Activated naive CD8-positive, alpha-beta T cell treated with anti-CD3 and anti-CD28 coated beads, Interleukin-2, amount 50 U/mL, for 24 hours (primary cell): ENCODE data around the gene CCBE1.

Experiments
- ATAC-seq: fragments of 150-1000 bp; cut with Tn5 transposase; one replicate; pipeline ENCODE4 v1.10.0; 2021
- DNase-seq: peaks from one replicate; pipeline ENCODE4 v3.0.0; 2021
- H3K27ac Mint-ChIP-seq: one replicate; pipeline ENCODE4 v1.8.0; 2021; ENCODE audit warnings: mild to moderate bottlenecking, mixed read lengths
- H3K27me3 Mint-ChIP-seq: one replicate; pipeline ENCODE4 v1.8.0; 2021; ENCODE audit warnings: mixed read lengths
- H3K36me3 Mint-ChIP-seq: one replicate; pipeline ENCODE4 v1.8.0; 2021; ENCODE audit warnings: low read depth, mixed read lengths
- H3K4me1 Mint-ChIP-seq: one replicate; pipeline ENCODE4 v1.8.0; 2021; ENCODE audit warnings: mixed read lengths
- H3K4me3 Mint-ChIP-seq: one replicate; pipeline ENCODE4 v1.8.0; 2021; ENCODE audit warnings: mild to moderate bottlenecking, moderate library complexity, mixed read lengths
- H3K9me3 Mint-ChIP-seq: one replicate; pipeline ENCODE4 v1.8.0; 2021; ENCODE audit warnings: mixed read lengths

CCBE1 gene

DNA sequence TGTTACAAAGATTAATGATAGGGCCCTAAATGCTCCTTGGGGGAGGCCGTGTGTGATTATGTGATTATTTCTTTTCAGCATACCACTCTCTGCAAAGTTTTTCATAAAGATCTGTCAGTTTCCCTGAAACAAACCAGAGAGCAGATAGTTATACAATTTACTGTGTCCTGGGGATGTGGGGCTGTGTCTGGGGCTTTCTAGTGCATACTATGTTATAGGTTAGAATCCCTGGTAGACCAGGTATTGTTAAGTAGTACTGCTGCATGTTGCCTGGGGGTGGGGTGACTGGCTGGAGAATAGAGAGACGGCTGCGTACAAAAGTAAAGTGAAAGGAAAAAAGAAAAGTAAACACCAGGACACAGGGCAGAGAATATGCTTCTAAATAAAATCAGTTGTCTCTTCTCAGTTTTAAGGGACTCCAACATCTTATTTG is 3.3 kb upstream of the CCBE1 start:
- H3K36me3 Mint-ChIP-seq = no peaks in the 10 kb centered on the region
- ATAC-seq (no peak), DNase-seq (no peak)
- peaks cover 7% of the 10 kb centered on the region for H3K4me1 Mint-ChIP-seq
- H3K9me3 Mint-ChIP-seq = no peaks in the 10 kb centered on the region
- H3K27me3 Mint-ChIP-seq = peaks cover 30% of the 10 kb centered on the region
- H3K4me3 Mint-ChIP-seq = no peak overlapping the region
- no peak overlapping the region for H3K27ac Mint-ChIP-seq

GRCh38 chr18:59699750-59700534 is 2.7 kb upstream of the CCBE1 start:
- no peaks in the 10 kb centered on the region for H3K9me3 Mint-ChIP-seq
- peaks cover 7% of the 10 kb centered on the region for H3K4me1 Mint-ChIP-seq
- H3K4me3 Mint-ChIP-seq = no peak overlapping the region
- H3K27me3 Mint-ChIP-seq = peaks cover 37% of the 10 kb centered on the region
- H3K27ac Mint-ChIP-seq = no peak overlapping the region
- ATAC-seq = no peak
- no peaks in the 10 kb centered on the region for H3K36me3 Mint-ChIP-seq
- no peak for DNase-seq

DNA sequence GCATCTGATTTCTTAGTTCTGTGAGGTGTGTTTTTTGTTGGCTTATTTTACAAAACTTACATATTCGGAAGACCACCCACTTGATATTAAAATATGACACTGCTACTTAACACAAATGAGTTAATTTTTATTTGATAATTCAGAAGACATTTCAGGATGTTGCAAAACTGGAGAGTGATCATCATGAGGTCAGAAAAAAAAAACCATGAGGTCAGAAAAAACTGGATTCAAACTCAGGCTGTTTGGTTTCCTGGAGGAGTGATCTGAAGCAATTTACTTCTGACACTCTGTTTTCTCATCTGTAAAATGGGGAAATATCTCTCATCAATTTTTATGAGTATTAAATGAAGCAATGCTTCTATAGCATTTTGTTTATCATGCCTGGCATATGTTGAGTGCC is 1.8 kb upstream of the CCBE1 start:
- Mint-ChIP-seq H3K4me1 (peaks cover 7% of the 10 kb centered on the region), H3K36me3 (no peaks in the 10 kb centered on the region), H3K27me3 (peaks cover 44% of the 10 kb centered on the region), H3K4me3 (no peak overlapping the region), H3K27ac (no peak overlapping the region), H3K9me3 (no peaks in the 10 kb centered on the region)
- ATAC-seq = no peak
- no peak for DNase-seq

DNA sequence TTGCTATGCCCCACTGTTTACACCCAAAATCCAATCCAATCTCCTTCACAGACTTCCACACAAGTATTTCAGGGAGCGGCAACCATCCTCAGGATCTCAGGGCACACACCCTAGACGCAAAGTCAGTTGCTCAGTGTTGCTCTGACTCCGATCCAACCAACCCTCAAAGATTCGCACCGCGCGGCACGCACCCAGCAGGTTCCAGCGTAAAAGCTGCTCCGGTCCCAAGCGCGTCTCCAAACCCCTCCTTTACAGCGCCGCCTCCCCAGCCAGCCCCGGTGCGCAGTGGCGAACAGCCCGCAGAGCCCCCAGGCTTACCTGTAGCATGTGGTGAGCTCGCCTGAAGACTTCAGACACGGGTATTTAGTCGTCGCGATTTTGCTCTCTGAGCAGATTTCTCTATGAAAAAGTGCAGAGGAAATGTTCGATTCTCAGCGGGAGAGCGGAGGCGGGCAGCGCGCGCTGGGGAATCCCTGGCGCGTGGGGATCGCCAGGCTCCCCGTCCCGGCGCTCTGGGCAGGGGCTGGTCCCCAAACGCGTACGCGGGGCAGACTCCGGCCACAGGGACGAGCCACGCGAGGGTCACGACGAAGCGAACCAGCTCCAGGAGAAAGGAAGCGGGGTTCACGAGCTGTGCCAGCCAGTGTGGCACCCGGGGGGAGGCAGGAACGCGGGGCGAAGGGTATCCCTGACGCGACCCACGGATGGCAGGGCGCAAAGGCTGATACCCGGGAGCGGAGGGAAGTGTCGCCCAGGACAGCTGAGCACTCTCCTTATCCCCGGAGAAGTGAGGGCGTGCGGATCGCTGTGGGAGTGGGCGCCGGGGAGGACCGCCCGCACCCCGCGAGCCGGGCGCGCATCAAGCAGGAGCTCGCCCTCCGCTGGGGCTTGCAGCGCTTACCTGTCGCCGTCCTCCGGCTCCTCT is 650 bp downstream of the CCBE1 start:
- ATAC-seq (peak; percentile 16), DNase-seq (no peak)
- peaks cover 7% of the 10 kb centered on the region for H3K4me1 Mint-ChIP-seq
- no peak overlapping the region for H3K4me3 Mint-ChIP-seq
- peaks cover 48% of the 10 kb centered on the region for H3K27me3 Mint-ChIP-seq
- no peaks in the 10 kb centered on the region for H3K36me3 Mint-ChIP-seq
- H3K9me3 Mint-ChIP-seq = no peaks in the 10 kb centered on the region
- H3K27ac Mint-ChIP-seq = no peak overlapping the region

- Mint-ChIP-seq H3K27me3 (peaks cover 52% of the 10 kb centered on the region), H3K4me3 (no peak overlapping the region), H3K4me1 (peaks cover 7% of the 10 kb centered on the region), H3K9me3 (no peaks in the 10 kb centered on the region), H3K36me3 (no peaks in the 10 kb centered on the region), H3K27ac (no peak overlapping the region)
- no peak for ATAC-seq
- DNase-seq = no peak
These were observed 1.7 kb downstream of the CCBE1 start for GRCh38 chr18:59695551-59695950.

GRCh38 chr18:59694824-59695223 is 2.4 kb downstream of the CCBE1 start:
- no peak overlapping the region for H3K4me3 Mint-ChIP-seq
- no peak overlapping the region for H3K27ac Mint-ChIP-seq
- ATAC-seq = no peak
- H3K9me3 Mint-ChIP-seq = no peaks in the 10 kb centered on the region
- peaks cover 7% of the 10 kb centered on the region for H3K4me1 Mint-ChIP-seq
- DNase-seq = no peak
- peaks cover 56% of the 10 kb centered on the region for H3K27me3 Mint-ChIP-seq
- no peaks in the 10 kb centered on the region for H3K36me3 Mint-ChIP-seq

DNA sequence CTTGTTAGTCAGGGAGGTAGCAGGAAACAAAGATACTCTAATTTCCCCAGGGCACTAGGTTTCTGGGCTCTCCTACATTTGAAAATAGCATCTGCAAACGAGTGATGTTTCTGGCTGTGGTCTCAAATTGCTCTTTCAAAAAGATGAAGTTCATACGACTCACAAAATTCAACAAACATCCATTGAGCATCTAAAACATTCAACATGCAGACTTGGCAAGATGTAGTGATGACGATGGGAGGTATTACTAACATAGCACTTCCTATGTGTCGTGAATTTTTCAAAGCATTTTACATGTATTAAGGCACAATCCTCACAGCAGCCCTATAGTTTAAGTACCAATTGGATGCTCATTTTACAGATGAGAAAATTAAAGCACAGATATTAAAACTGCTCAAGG is 5.2 kb downstream of the CCBE1 start:
- DNase-seq = no peak
- Mint-ChIP-seq H3K27ac (no peak overlapping the region), H3K27me3 (peaks cover 38% of the 10 kb centered on the region), H3K4me1 (peaks cover 4% of the 10 kb centered on the region), H3K9me3 (no peaks in the 10 kb centered on the region), H3K4me3 (no peak overlapping the region), H3K36me3 (no peaks in the 10 kb centered on the region)
- ATAC-seq = no peak

DNA sequence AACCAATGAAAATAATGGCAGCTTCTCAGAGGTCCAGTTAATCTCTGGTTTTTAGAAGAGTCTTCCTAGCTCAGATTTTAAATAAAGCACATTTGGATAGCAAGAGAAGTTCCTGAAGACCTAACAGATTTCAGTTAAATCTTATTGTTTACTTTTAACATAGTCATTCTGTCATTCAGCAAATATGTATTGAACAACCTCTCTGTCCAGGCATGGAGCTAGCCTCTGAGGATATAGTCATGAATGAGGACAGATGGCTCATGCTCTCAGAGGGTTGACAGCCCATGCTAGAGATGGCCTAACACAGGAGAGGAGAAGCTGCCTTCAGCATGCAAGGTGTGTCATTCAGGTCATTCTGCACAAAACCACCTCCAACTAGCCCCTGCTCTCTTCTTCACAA is 6.2 kb downstream of the CCBE1 start:
- no peaks in the 10 kb centered on the region for H3K36me3 Mint-ChIP-seq
- H3K4me3 Mint-ChIP-seq = no peak overlapping the region
- no peaks in the 10 kb centered on the region for H3K9me3 Mint-ChIP-seq
- peaks cover 33% of the 10 kb centered on the region for H3K27me3 Mint-ChIP-seq
- H3K4me1 Mint-ChIP-seq = no peaks in the 10 kb centered on the region
- DNase-seq (no peak), ATAC-seq (no peak)
- H3K27ac Mint-ChIP-seq = no peak overlapping the region

DNA sequence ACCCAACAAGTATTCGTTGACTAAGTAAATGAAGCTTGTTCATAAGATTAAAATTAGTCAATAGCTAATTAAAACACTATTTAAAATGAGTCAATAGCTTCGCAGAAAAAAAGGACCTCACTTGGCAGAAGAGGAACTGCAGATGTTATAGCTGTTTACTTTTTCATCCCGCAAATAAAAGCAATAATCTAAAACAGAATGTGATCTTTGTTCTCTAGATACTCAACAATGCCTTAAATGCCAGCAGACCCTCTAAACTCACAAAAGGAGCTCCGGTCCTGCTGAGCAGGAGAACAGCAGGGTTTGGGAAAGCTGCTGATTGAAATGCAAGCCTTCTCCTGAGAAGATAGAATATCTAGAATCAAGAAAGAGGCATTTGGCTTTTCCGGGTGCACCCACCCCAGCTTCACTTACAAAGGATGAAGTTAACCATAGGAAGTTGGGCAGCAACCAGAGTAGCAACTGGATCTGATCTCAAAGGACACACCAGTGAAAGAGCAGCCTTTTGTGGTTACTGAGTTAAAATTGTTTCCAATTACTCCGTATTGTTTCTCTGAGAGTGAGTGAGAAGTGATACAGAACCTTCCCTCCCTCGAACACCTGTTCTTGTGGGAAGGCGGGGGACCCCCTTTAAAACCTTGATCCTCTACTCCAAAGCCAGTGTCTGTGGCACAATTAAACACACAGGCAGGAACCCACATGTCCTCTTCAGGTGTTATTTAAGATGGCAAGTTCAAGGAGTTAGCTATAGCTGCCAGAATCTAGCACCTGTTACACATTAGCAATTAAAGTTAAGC is 6.8 kb downstream of the CCBE1 start:
- no peak overlapping the region for H3K27ac Mint-ChIP-seq
- no peak for DNase-seq
- no peak for ATAC-seq
- no peaks in the 10 kb centered on the region for H3K9me3 Mint-ChIP-seq
- no peaks in the 10 kb centered on the region for H3K36me3 Mint-ChIP-seq
- peaks cover 27% of the 10 kb centered on the region for H3K27me3 Mint-ChIP-seq
- H3K4me1 Mint-ChIP-seq = no peaks in the 10 kb centered on the region
- no peak overlapping the region for H3K4me3 Mint-ChIP-seq

DNA sequence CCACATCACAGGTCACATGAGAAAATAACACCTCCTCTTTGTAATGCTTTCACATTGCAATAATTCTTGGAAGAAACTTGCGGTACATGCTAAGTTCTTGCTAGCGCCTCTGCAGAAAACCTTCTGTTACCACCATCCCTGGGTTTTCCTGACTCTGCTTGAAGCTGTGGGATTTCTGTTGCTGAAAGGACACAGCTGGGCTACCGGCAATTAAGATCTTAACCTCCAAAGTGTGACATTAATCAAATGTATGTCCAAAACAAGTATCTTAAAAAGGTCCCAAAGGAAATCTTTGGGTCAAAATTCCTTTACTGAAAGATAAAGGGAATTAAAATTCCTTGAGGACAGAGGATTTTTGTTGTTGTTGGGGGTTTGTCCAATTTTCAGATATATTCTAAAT is 7.5 kb downstream of the CCBE1 start:
- H3K9me3 Mint-ChIP-seq = no peaks in the 10 kb centered on the region

GRCh38 chr18:59686260-59686659 is 11.0 kb downstream of the CCBE1 start:
- Mint-ChIP-seq H3K27ac (no peak overlapping the region), H3K4me1 (no peaks in the 10 kb centered on the region), H3K9me3 (no peaks in the 10 kb centered on the region), H3K36me3 (no peaks in the 10 kb centered on the region), H3K4me3 (no peak overlapping the region), H3K27me3 (peaks cover 11% of the 10 kb centered on the region)
- ATAC-seq (no peak), DNase-seq (no peak)

More for the DNA sequence above, 7.5 kb downstream of the CCBE1 start:
- H3K4me3 Mint-ChIP-seq = no peak overlapping the region
- no peak overlapping the region for H3K27ac Mint-ChIP-seq
- no peak for ATAC-seq
- H3K4me1 Mint-ChIP-seq = no peaks in the 10 kb centered on the region
- H3K36me3 Mint-ChIP-seq = no peaks in the 10 kb centered on the region
- DNase-seq = no peak
- peaks cover 20% of the 10 kb centered on the region for H3K27me3 Mint-ChIP-seq

GRCh38 chr18:59685501-59685900 is 11.7 kb downstream of the CCBE1 start:
- no peak for ATAC-seq
- Mint-ChIP-seq H3K27ac (no peak overlapping the region), H3K36me3 (no peaks in the 10 kb centered on the region), H3K4me1 (no peaks in the 10 kb centered on the region), H3K27me3 (peaks cover 8% of the 10 kb centered on the region), H3K9me3 (no peaks in the 10 kb centered on the region), H3K4me3 (no peak overlapping the region)
- no peak for DNase-seq

GRCh38 chr18:59684777-59685176 is 12.4 kb downstream of the CCBE1 start:
- H3K27me3 Mint-ChIP-seq = peaks cover 5% of the 10 kb centered on the region

GRCh38 chr18:59681521-59682004 is 15.7 kb downstream of the CCBE1 start:
- Mint-ChIP-seq H3K27me3 (peaks cover 2% of the 10 kb centered on the region), H3K36me3 (no peaks in the 10 kb centered on the region), H3K4me3 (no peak overlapping the region), H3K4me1 (no peaks in the 10 kb centered on the region), H3K9me3 (no peaks in the 10 kb centered on the region), H3K27ac (no peak overlapping the region)
- ATAC-seq (no peak), DNase-seq (no peak)

More at GRCh38 chr18:59684777-59685176, 12.4 kb downstream of the CCBE1 start:
- Mint-ChIP-seq H3K4me3 (no peak overlapping the region), H3K27ac (no peak overlapping the region), H3K4me1 (no peaks in the 10 kb centered on the region), H3K9me3 (no peaks in the 10 kb centered on the region), H3K36me3 (no peaks in the 10 kb centered on the region)
- no peak for DNase-seq
- ATAC-seq = no peak
